NOMO-1 treated with DMSO at 0.1 percent for 48 hours (cell line): Measurements from ENCODE around the gene SLC12A6.
"Not testable (repeated sequence)": the region's sequence is repeated elsewhere in the genome, so short reads cannot be mapped to it uniquely, and the experiment has no call there.

ENCODE experiments used
- DNase-seq: peaks from one replicate; lab custom pipeline; 2025; ENCODE audit not compliant: unreplicated experiment; lab: John Stamatoyannopoulos, UW

SLC12A6 gene

GRCh38 chr15:34209421-34210282 is 127.9 kb downstream of the SLC12A6 start, which contains the start of gene KATNBL1:
TSS of gene KATNBL1 (minus strand) at chr15:34210096. CDS start at chr15:34163676, 46,420 bp downstream.
- DNase-seq: peak; percentile 91

GRCh38 chr15:34206011-34206410 is 131.6 kb downstream of the SLC12A6 start:
- no peak for DNase-seq

GRCh38 chr15:34203936-34204335 is 133.6 kb downstream of the SLC12A6 start:
- no peak for DNase-seq

DNA sequence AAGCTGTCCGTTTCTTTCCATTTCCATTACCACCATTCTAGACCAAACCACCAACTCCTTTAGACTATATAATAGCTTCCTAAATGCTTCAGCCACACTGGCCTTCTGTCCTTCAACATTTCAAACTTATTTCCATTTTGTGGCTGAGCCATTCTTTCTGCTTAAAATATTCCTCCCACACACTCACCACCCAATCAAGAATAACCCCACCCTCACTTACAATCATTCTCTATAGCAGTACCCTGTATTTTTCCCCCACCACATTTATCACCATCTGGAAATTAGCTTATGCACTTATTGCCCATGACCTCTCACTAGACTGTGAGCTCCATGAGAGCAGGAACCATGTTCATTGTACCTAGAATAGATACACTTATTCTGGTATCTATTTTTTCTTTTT is 134.3 kb downstream of the SLC12A6 start:
- no peak for DNase-seq

DNA sequence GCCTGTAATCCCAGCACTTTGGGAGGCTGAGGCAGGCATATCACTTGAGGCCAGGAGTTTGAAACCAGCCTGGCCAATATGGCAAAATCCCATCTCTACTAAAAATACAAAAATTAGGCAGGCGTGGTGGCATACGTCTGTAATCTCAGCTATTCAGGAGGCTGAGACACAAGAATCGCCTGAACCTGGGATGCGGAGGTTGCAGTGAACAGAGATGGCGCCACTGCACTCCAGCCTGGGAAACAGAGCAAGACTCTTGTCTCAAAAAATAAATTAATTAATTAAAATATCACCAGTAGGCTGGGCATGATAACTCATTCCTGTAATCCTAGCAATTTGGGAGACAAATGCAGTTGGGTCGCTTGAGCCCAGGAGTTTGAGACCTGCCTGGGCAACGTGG is 144.3 kb downstream of the SLC12A6 start:
- DNase-seq: not testable (repeated sequence)

DNA sequence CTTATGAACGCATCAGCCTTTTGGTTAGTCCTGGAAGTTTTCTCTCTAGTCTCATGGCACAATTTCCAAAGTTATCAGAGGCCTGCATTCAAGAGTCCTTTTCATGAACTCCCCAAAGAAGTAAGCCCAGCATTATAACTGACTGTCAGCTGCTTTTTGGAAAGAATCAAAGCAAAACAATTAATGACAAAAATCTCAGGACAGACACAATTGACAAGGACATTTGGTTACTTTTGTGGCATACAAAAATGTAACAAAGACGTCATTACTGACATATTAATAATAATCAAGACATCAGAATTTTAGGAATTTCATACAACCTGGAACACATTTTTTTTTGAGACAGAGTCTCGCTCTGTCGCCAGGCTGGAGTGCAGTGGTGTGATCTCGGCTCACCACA is 148.9 kb downstream of the SLC12A6 start:
- DNase-seq: no peak

GRCh38 chr15:34185666-34186065 is 151.9 kb downstream of the SLC12A6 start:
- DNase-seq: no peak

- no peak for DNase-seq
Measured at GRCh38 chr15:34182942-34183341, 154.6 kb downstream of the SLC12A6 start.
